K562 (cell line): ENCODE measurements around the gene NUCKS1. TPM values are rescaled to one million over a fixed set of nuclear protein-coding genes. Genes with fewer than 3 reads are reported as not detected.

Experiments
- ATAC-seq: fragments of 200-7000 bp; cut with Tn5 transposase; 3 replicates; pipeline ENCODE4 v1.9.1; 2020; ENCODE audit warnings: moderate library complexity
- BruUV-seq: library from RNA; stranded (reverse); fragments of 400-500 nt; replicated peaks from 2 replicates; lab custom pipeline; 2021; lab: Mats Ljungman, UMichigan
- CTCF ChIA-PET: fragments of 300-600 bp; formaldehyde crosslinking; extraction: SDS; loops from one replicate; lab custom pipeline; 2021; ENCODE audit warnings: low intra/inter-chr PET ratio; lab: Yijun Ruan, JAX
- POLR2A ChIA-PET: fragments of 300-600, 350-650 bp; sonication (Branson Sonifier 250); formaldehyde crosslinking; extraction: SDS; loops from one replicate; lab custom pipeline; 2021; ENCODE audit warnings: antibody characterized with exemption, inconsistent platforms; lab: Yijun Ruan, JAX
- DNase-seq, 4 experiments: peaks; one replicate each; pipeline versions ENCODE4 v3.0.0 to v3.0.0-alpha.2; 2011 to 2018; ENCODE audit warnings: low spot score in 3 of 4, mixed read lengths in 3 of 4; ENCODE audit errors: extremely low read depth in 1 of 4
- FAIRE-seq: peaks from 2 replicates; lab custom pipeline; 2011; peaks lifted over from hg19 to GRCh38; lab: Jason Lieb, UNC
- H2AFZ ChIP-seq: 2 replicates; pipeline ENCODE4 v1.6.0; 2011; ENCODE audit warnings: low read depth, low read length, control low read depth, inconsistent platforms
- H3K27ac ChIP-seq: fragments of 200-600 bp; 3 replicates; pipeline ENCODE4 v1.8.0; 2011; ENCODE audit warnings: low read depth, mild to moderate bottlenecking, control low read depth, inconsistent platforms, low read length, moderate library complexity, mixed read lengths; ENCODE audit errors: extremely low read depth
- H3K27me3 ChIP-seq, 2 experiments: fragments of 300-600 bp in 1 of 2; 2 replicates in 1 of 2; 3 replicates in 1 of 2; pipeline versions ENCODE4 v1.6.0 to v1.8.0; 2011; ENCODE audit warnings: inconsistent platforms in 2 of 2, low read length in 2 of 2, mild to moderate bottlenecking in 1 of 2, mixed read lengths in 1 of 2, moderate library complexity in 1 of 2; ENCODE audit not compliant: control insufficient read depth in 2 of 2, insufficient read depth in 2 of 2
- H3K36me3 ChIP-seq: fragments of 300-600 bp; 3 replicates; pipeline ENCODE4 v1.8.0; 2011; ENCODE audit warnings: mild to moderate bottlenecking, low read length, inconsistent platforms; ENCODE audit not compliant: control insufficient read depth, insufficient read depth
- H3K4me1 ChIP-seq, 2 experiments: fragments of 200-600 bp in 1 of 2; replicated peaks in 1 of 2; 2 replicates in 1 of 2; 3 replicates in 1 of 2; pipeline versions ENCODE4 v1.5.1 to v1.8.0; 2011; ENCODE audit warnings: inconsistent platforms in 2 of 2, low read length in 2 of 2, mild to moderate bottlenecking in 1 of 2, mixed read lengths in 1 of 2, moderate library complexity in 1 of 2; ENCODE audit not compliant: control insufficient read depth in 2 of 2, insufficient read depth in 2 of 2
- H3K4me2 ChIP-seq: 2 replicates; pipeline ENCODE4 v1.6.1; 2011; ENCODE audit warnings: low read length, control low read depth, inconsistent platforms, mixed read lengths; ENCODE audit not compliant: insufficient read depth
- H3K4me3 ChIP-seq: fragments of 200-600 bp; sonication (generic), shearing (Covaris generic); 2 replicates; pipeline ENCODE4 v1.5.1; 2016; ENCODE audit warnings: control low read depth, inconsistent platforms
- H3K79me2 ChIP-seq: fragments of 200-600 bp; 3 replicates; pipeline ENCODE4 v1.8.0; 2011; ENCODE audit warnings: low read length, inconsistent platforms; ENCODE audit not compliant: control insufficient read depth, insufficient read depth
- H3K9ac ChIP-seq, 2 experiments: 2 replicates each; pipeline versions ENCODE4 v1.6.0 to v1.6.1; 2011; ENCODE audit warnings: low read depth in 2 of 2, low read length in 2 of 2, control low read depth in 1 of 2, inconsistent platforms in 1 of 2, mild to moderate bottlenecking in 1 of 2, mixed read lengths in 1 of 2; ENCODE audit not compliant: insufficient read depth in 1 of 2
- H3K9me1 ChIP-seq: one replicate; pipeline ENCODE4 v1.6.0; 2011; ENCODE audit warnings: inconsistent platforms, mild to moderate bottlenecking, low read length, moderate library complexity; ENCODE audit not compliant: control insufficient read depth, insufficient read depth
- H3K9me3 ChIP-seq: replicated peaks from 2 replicates; pipeline ENCODE4 v1.5.1; 2011; ENCODE audit warnings: low read depth, low read length, inconsistent platforms; ENCODE audit not compliant: control insufficient read depth, insufficient read depth
- H4K20me1 ChIP-seq: replicated peaks from 2 replicates; pipeline ENCODE4 v1.6.1; 2011; ENCODE audit warnings: low read length, inconsistent platforms, mixed read lengths; ENCODE audit not compliant: control insufficient read depth, insufficient read depth
- BDP1 ChIP-seq: IDR thresholded peaks from 3 replicates; pipeline ENCODE4 v1.6.1; 2011; ENCODE audit not compliant: insufficient read length, insufficient read depth
- POLR2H ChIP-seq: IDR thresholded peaks from 2 replicates; pipeline ENCODE4 v1.6.1; 2016; ENCODE audit warnings: missing genetic modification characterization, low read depth, mild to moderate bottlenecking, control low read depth, missing compliant biosample characterization, moderate library complexity
- POLR3A ChIP-seq: IDR thresholded peaks from 2 replicates; pipeline ENCODE4 v1.6.1; 2011; ENCODE audit warnings: borderline replicate concordance, mild to moderate bottlenecking, moderate library complexity; ENCODE audit not compliant: insufficient read length, insufficient read depth; ENCODE audit errors: extremely low read depth
- SRF ChIP-seq, 2 experiments: fragments of 250-450, 450-650 bp in 1 of 2; sonication (Bioruptor Pico) in 1 of 2; sonication (generic) in 1 of 2; formaldehyde crosslinking; IDR thresholded peaks; 2 replicates each; pipeline versions ENCODE4 v1.5.0 to v1.5.1; 2020 to 2022; ENCODE audit warnings: mild to moderate bottlenecking in 1 of 2, missing genetic modification reagents in 1 of 2
- TEAD4 ChIP-seq, 2 experiments: sonication (generic) in 1 of 2; formaldehyde crosslinking in 1 of 2; IDR thresholded peaks; 2 replicates each; pipeline versions ENCODE4 v1.6.1 to v1.8.0; 2012 to 2022; ENCODE audit warnings: borderline replicate concordance in 1 of 2, inconsistent platforms in 1 of 2, low read length in 1 of 2, mild to moderate bottlenecking in 1 of 2, missing genetic modification reagents in 1 of 2
- ZNF407 ChIP-seq: fragments of 450-650 bp; IDR thresholded peaks from 2 replicates; pipeline ENCODE4 v1.6.1; 2016; ENCODE audit warnings: low read depth
- ZNF589 ChIP-seq: fragments of 200-800 bp; sonication (Bioruptor generic); IDR thresholded peaks from 2 replicates; pipeline ENCODE4 v1.6.1; 2016; ENCODE audit warnings: low read depth, missing genetic modification characterization, missing compliant biosample characterization
- ZNF785 ChIP-seq: fragments of 250-450 bp; sonication (Bioruptor Pico); IDR thresholded peaks from 2 replicates; pipeline ENCODE4 v1.4.0; 2020; ENCODE audit warnings: mild to moderate bottlenecking
- ZSCAN29 ChIP-seq: fragments of 450-650 bp; IDR thresholded peaks from 2 replicates; pipeline ENCODE4 v1.6.1; 2017
- WGBS: fragments of 100-300 bp; shearing (Covaris generic); methylation state at CpG from one replicate; pipeline ENCODE4 v1.1.6; 2016; ENCODE audit warnings: low coverage, mixed read lengths; ENCODE audit not compliant: insufficient coverage; ENCODE audit errors: missing lambda C conversion rate; 5-methylcytosine and 5-hydroxymethylcytosine counted together
- in situ Hi-C: fragments of 300-500 bp; cut with MboI; formaldehyde crosslinking; loops from 4 replicates; pipeline ENCODE4 v1.15.0; 2018; ENCODE audit warnings: inconsistent platforms, mixed read lengths
- intact Hi-C: fragments of 100-400 bp; cut with micrococcal nuclease; formaldehyde crosslinking; loops from 2 replicates; pipeline ENCODE4 v1.14.2; 2022
- polyA plus RNA-seq, 8 experiments: library from polyadenylated mRNA; depleted of rRNA in 4 of 8; stranded (reverse) in 5 of 8; unstranded in 3 of 8; fragments of >200 nt; fragmentation: Nextera tagmentation in 2 of 8; fragmentation: Illumina TruSeq in 1 of 8; extraction: Ambion mirVana in 2 of 8; extraction: Trizol in 1 of 8; gene quantifications; 2 replicates each; pipeline versions ENCODE4 v1.2.1 to v1.2.3, GENCODE V29; 2011 to 2014; ENCODE audit warnings: inconsistent platforms in 1 of 8, missing spikeins in 1 of 8
- total RNA-seq, 7 experiments: library from RNA; depleted of rRNA in 6 of 7; stranded (reverse); fragments of >200 nt in 6 of 7; fragmentation: Illumina TruSeq in 2 of 7; extraction: Trizol in 2 of 7; gene quantifications; 2 replicates each; pipeline versions ENCODE4 v1.2.1 to v1.2.3, GENCODE V29; 2011 to 2021; ENCODE audit warnings: low replicate concordance in 1 of 7

NUCKS1 gene
- total and polyA plus RNA-seq, 9 of the 15 experiments (the other 6 are each of a cell fraction or from before 2014, with no cell fraction given): 66.7 to 244 (median 149) TPM

- no peak for TF ChIP-seq ZNF785
- TF ChIP-seq SRF (CRISPR knock-in tag; IDR thresholded peaks at IDR 0.05): no peak
- TF ChIP-seq ZSCAN29: no peak
- TF ChIP-seq POLR3A: no peak
- TF ChIP-seq POLR2H: no peak
Observed at GRCh38 chr1:205739348-205740160, 10.4 kb downstream of the NUCKS1 start (continued).

- peaks cover 67% of the 10 kb centered on the region; the same call in 2 of the 3 replicates for H3K36me3 ChIP-seq
- peak overlapping the region; percentile 29; the same call in 1 of the 3 replicates for H3K27ac ChIP-seq
- ChIA-PET POLR2A (interaction anchor here (0.7 to 5.3 kb wide), 3 partner anchors 10 to 14 kb away, joined by 4 to 44 read pairs (median 5); partner anchors contain the start of gene NUCKS1), CTCF (no interaction called here)
- DNase-seq (no peak), FAIRE-seq (no peak), ATAC-seq (no peak)
- 87% methylated on average over 1 of the region's 1 CpG for WGBS
- in situ Hi-C loops (no loop called here), intact Hi-C loops (no loop called here)
- H4K20me1 ChIP-seq: no peaks in the 10 kb centered on the region
- H3K79me2 ChIP-seq: peaks cover 94% of the 10 kb centered on the region
- H2AFZ ChIP-seq: no peak overlapping the region
- no peak overlapping the region for H3K4me2 ChIP-seq
- BruUV-seq: no TSS peak
- no peaks in the 10 kb centered on the region; the same call in 1 of the 2 replicates for H3K9me3 ChIP-seq
- no peaks in the 10 kb centered on the region for H3K9me1 ChIP-seq
- no peak overlapping the region for H3K9ac ChIP-seq
- no peak overlapping the region for H3K4me3 ChIP-seq
- peaks cover 0 to 8% of the 10 kb centered on the region in 2 experiments; a peak in 2 of 5 replicates for H3K4me1 ChIP-seq
- no peaks in the 10 kb centered on the region for H3K27me3 ChIP-seq
- TF ChIP-seq ZNF589 (CRISPR knock-in tag) (no peak), BDP1 (no peak), ZNF407 (no peak), TEAD4 (IDR thresholded peaks at IDR 0.05; ENCODE audit: low read length) (no peak), TEAD4 (CRISPR knock-in tag; IDR thresholded peaks at IDR 0.05; ENCODE audit: borderline replicate concordance) (no peak)
Observed at GRCh38 chr1:205735218-205735617, 14.8 kb downstream of the NUCKS1 start.
